WTC11 (cell line): ENCODE data around the gene GCSAML. TPM values are rescaled to one million over a fixed set of nuclear protein-coding genes. Genes with fewer than 3 reads are reported as not detected.
A peak's percentile ranks its signal among the peaks of the same experiment; 100 is the strongest.

Experiments
- ATAC-seq: fragments of 200-7000 bp; cut with Tn5 transposase; 2 replicates; pipeline ENCODE4 v1.10.0; 2021; ENCODE audit warnings: mild to moderate bottlenecking, moderate library complexity
- CTCF ChIA-PET: fragments of 300-600 bp; sonication (Branson Sonifier 250); formaldehyde crosslinking; loops from one replicate; lab custom pipeline; 2021; ENCODE audit warnings: antibody characterized with exemption; lab: Charles Lee
- POLR2A ChIA-PET: fragments of 350-600 bp; sonication (Branson Sonifier 250); formaldehyde crosslinking; loops from one replicate; lab custom pipeline; 2021; ENCODE audit warnings: antibody characterized with exemption; lab: Charles Lee
- DNase-seq: peaks from one replicate; pipeline ENCODE4 v3.0.0; 2021; ENCODE audit warnings: low spot score
- H3K27ac Mint-ChIP-seq: 2 replicates; pipeline ENCODE4 v1.8.0; 2021; ENCODE audit warnings: mixed read lengths
- H3K27me3 Mint-ChIP-seq: 2 replicates; pipeline ENCODE4 v1.8.0; 2021; ENCODE audit warnings: low read depth, mild to moderate bottlenecking, moderate library complexity, mixed read lengths
- H3K36me3 Mint-ChIP-seq: 2 replicates; pipeline ENCODE4 v1.8.0; 2021; ENCODE audit warnings: mixed read lengths
- H3K4me1 Mint-ChIP-seq: 2 replicates; pipeline ENCODE4 v1.8.0; 2022; ENCODE audit warnings: mixed read lengths
- H3K4me3 Mint-ChIP-seq: 2 replicates; pipeline ENCODE4 v1.8.0; 2021; ENCODE audit warnings: mild to moderate bottlenecking, moderate library complexity, mixed read lengths
- H3K9me3 Mint-ChIP-seq: 2 replicates; pipeline ENCODE4 v1.8.0; 2021; ENCODE audit warnings: mixed read lengths
- ATF2 ChIP-seq: sonication (generic); formaldehyde crosslinking; IDR thresholded peaks from 2 replicates; pipeline ENCODE4 v1.8.1; 2022; ENCODE audit warnings: low read depth, missing genetic modification reagents, borderline replicate concordance
- CDX4 ChIP-seq: fragments of 250-450 bp; sonication (Bioruptor Pico); IDR thresholded peaks from 2 replicates; pipeline ENCODE4 v1.9.0; 2021; ENCODE audit warnings: moderate library complexity, mild to moderate bottlenecking, inconsistent platforms, borderline replicate concordance
- CTCF ChIP-seq: fragments of 200-600 bp; IDR thresholded peaks from 2 replicates; pipeline ENCODE4 v1.8.0; 2022; ENCODE audit warnings: antibody characterized with exemption
- FOXJ3 ChIP-seq: sonication (generic); formaldehyde crosslinking; IDR thresholded peaks from 2 replicates; pipeline ENCODE4 v1.9.0; 2021; ENCODE audit warnings: missing genetic modification reagents, mild to moderate bottlenecking, borderline replicate concordance
- MXD4 ChIP-seq: fragments of 250-450 bp; sonication (Bioruptor Pico); IDR thresholded peaks from 2 replicates; pipeline ENCODE4 v1.8.0; 2021; ENCODE audit warnings: mild to moderate bottlenecking, moderate library complexity, borderline replicate concordance
- NFYB ChIP-seq: sonication (generic); formaldehyde crosslinking; conservative IDR thresholded peaks from 2 replicates; pipeline ENCODE4 v1.8.0; 2022; ENCODE audit warnings: low read depth, missing genetic modification reagents
- NR3C1 ChIP-seq: sonication (generic); formaldehyde crosslinking; conservative IDR thresholded peaks from 2 replicates; pipeline ENCODE4 v1.8.1; 2023; ENCODE audit warnings: low read depth, mild to moderate bottlenecking, missing genetic modification reagents
- PRDM15 ChIP-seq: sonication (generic); formaldehyde crosslinking; IDR thresholded peaks from 2 replicates; pipeline ENCODE4 v1.8.0; 2022; ENCODE audit warnings: missing genetic modification reagents
- SMAD4 ChIP-seq: sonication (generic); formaldehyde crosslinking; IDR thresholded peaks from 2 replicates; pipeline ENCODE4 v1.8.0; 2022; ENCODE audit warnings: mild to moderate bottlenecking, missing genetic modification reagents
- SP1 ChIP-seq: sonication (generic); formaldehyde crosslinking; conservative IDR thresholded peaks from 2 replicates; pipeline ENCODE4 v1.8.1; 2022; ENCODE audit warnings: missing genetic modification reagents
- ZNF281 ChIP-seq: sonication (generic); formaldehyde crosslinking; IDR thresholded peaks from 2 replicates; pipeline ENCODE4 v1.8.0; 2023; ENCODE audit warnings: mild to moderate bottlenecking, missing genetic modification reagents
- ZNF423 ChIP-seq: fragments of 250-450 bp; sonication (Bioruptor Pico); IDR thresholded peaks from 2 replicates; pipeline ENCODE4 v2.1.2; 2022; ENCODE audit warnings: mild to moderate bottlenecking, moderate library complexity
- ZNF532 ChIP-seq: fragments of 250-450 bp; sonication (Bioruptor Pico); IDR thresholded peaks from 2 replicates; pipeline ENCODE4 v1.9.0; 2021; ENCODE audit warnings: mild to moderate bottlenecking, borderline replicate concordance
- ZSCAN18 ChIP-seq: fragments of 250-450 bp; sonication (Bioruptor Pico); IDR thresholded peaks from 2 replicates; pipeline ENCODE4 v2.1.2; 2022; ENCODE audit warnings: mild to moderate bottlenecking, moderate library complexity
- total RNA-seq: library from RNA; stranded (reverse); gene quantifications from 3 replicates; pipeline ENCODE4 v1.2.3, GENCODE V29; 2021

GCSAML gene
- total RNA-seq, 1 experiment from 2014 or later: not detected

GRCh38 chr1:247557926-247558674, 9.2 kb downstream of the GCSAML start (continued):
- TF ChIP-seq PRDM15 (no peak), ZNF532 (CRISPR knock-in tag) (no peak), ZSCAN18 (CRISPR knock-in tag) (no peak), ZNF423 (CRISPR knock-in tag) (no peak), SP1 (CRISPR knock-in tag) (no peak), NFYB (CRISPR knock-in tag) (no peak), CDX4 (CRISPR knock-in tag) (no peak), ATF2 (no peak), FOXJ3 (CRISPR knock-in tag) (no peak)

- ChIA-PET CTCF (interaction anchor here (1.3 kb wide), 1 partner anchor 30 kb away, joined by 3 read pairs; no protein-coding TSS in a partner anchor), POLR2A (no interaction called here)
- Mint-ChIP-seq H3K9me3 (no peaks in the 10 kb centered on the region), H3K36me3 (no peaks in the 10 kb centered on the region), H3K4me1 (peaks cover 10% of the 10 kb centered on the region), H3K27ac (no peak overlapping the region), H3K27me3 (no peaks in the 10 kb centered on the region), H3K4me3 (no peak overlapping the region)
- ATAC-seq (peak; percentile 84), DNase-seq (no peak)
- TF ChIP-seq MXD4 (CRISPR knock-in tag) (no peak), ZNF281 (no peak), PRDM15 (no peak), NR3C1 (CRISPR knock-in tag) (no peak), CTCF (no peak), SMAD4 (CRISPR knock-in tag) (no peak)
Measured at GRCh38 chr1:247561711-247562110, 12.8 kb downstream of the GCSAML start.
